GM21786 (cell line): ENCODE measurements around the gene OR2A25.
"Not testable (repeated sequence)": the region's sequence is repeated elsewhere in the genome, so short reads cannot be mapped to it uniquely, and the experiment has no call there.

Source experiments
- ATAC-seq: cut with Tn5 transposase; IDR thresholded peaks from one replicate; pipeline ENCODE4 v1.9.1; 2021; ENCODE audit not compliant: unreplicated experiment

Gene OR2A25

GRCh38 chr7:144069511-144069910, at the start of gene OR2A25:
TSS of gene OR2A25 (plus strand) at chr7:144069811. CDS start at chr7:144074220, 4,409 bp downstream.
- ATAC-seq, result no peak

GRCh38 chr7:144020340-144020739, 49.3 kb upstream of the OR2A25 start:
- no peak for ATAC-seq

GRCh38 chr7:144022169-144022568, 47.4 kb upstream of the OR2A25 start:
- ATAC-seq, result no peak

- no peak for ATAC-seq
Observed at GRCh38 chr7:144023171-144023827, 46.3 kb upstream of the OR2A25 start.

GRCh38 chr7:144024213-144024612, 45.4 kb upstream of the OR2A25 start:
- ATAC-seq, result no peak

GRCh38 chr7:144026203-144026883, 43.3 kb upstream of the OR2A25 start:
- no peak for ATAC-seq

- ATAC-seq, result no peak
Observed at GRCh38 chr7:144027070-144027469, 42.5 kb upstream of the OR2A25 start.

GRCh38 chr7:144027974-144028373, 41.6 kb upstream of the OR2A25 start:
- no peak for ATAC-seq

GRCh38 chr7:144028547-144028946, 41.1 kb upstream of the OR2A25 start:
- no peak for ATAC-seq

- no peak for ATAC-seq
Observed at GRCh38 chr7:144032516-144032915, 37.1 kb upstream of the OR2A25 start.

GRCh38 chr7:144032985-144033709, 36.5 kb upstream of the OR2A25 start:
- no peak for ATAC-seq

GRCh38 chr7:144035385-144035784, 34.2 kb upstream of the OR2A25 start:
- no peak for ATAC-seq

GRCh38 chr7:144036302-144036885, 33.2 kb upstream of the OR2A25 start:
- no peak for ATAC-seq

- ATAC-seq, result no peak
Observed at GRCh38 chr7:144037414-144038035, 32.1 kb upstream of the OR2A25 start.

- no peak for ATAC-seq
Observed at GRCh38 chr7:144038887-144039286, 30.7 kb upstream of the OR2A25 start.

GRCh38 chr7:144048648-144049047, 21.0 kb upstream of the OR2A25 start, which contains the start of gene OR2A5:
TSS of gene OR2A5 (plus strand) at chr7:144048948. CDS start at chr7:144050402, 1,454 bp downstream.
- no peak for ATAC-seq

GRCh38 chr7:144049491-144049890, 20.1 kb upstream of the OR2A25 start:
- no peak for ATAC-seq

GRCh38 chr7:144050093-144050492, 19.5 kb upstream of the OR2A25 start:
- no peak for ATAC-seq

- ATAC-seq, result not testable (repeated sequence)
Observed at GRCh38 chr7:144050884-144051283, 18.7 kb upstream of the OR2A25 start.

GRCh38 chr7:144057954-144058353, 11.7 kb upstream of the OR2A25 start:
- no peak for ATAC-seq

GRCh38 chr7:144063710-144064109, 5.9 kb upstream of the OR2A25 start:
- ATAC-seq, result no peak
